ENCODE results near the gene TAF6. TPM values are rescaled to one million over a fixed set of nuclear protein-coding genes. Genes with fewer than 3 reads are reported as not detected.
A peak's percentile ranks its signal among the peaks of the same experiment; 100 is the strongest.

Gene TAF6
- total and polyA plus RNA-seq, 2 experiments from 2014 or later: 40.5 to 53.0 TPM

- H2AFZ ChIP-seq: no peak overlapping the region
- H3K79me2 ChIP-seq (ENCODE audit: insufficient read depth): peaks cover 11% of the 10 kb centered on the region
- no peak overlapping the region for H3K9ac ChIP-seq
- WGBS, 2 experiments (ENCODE audit: low coverage in 1 of 2, low lambda C conversion rate in 2 of 2, missing lambda C conversion rate in 2 of 2): 88 to 91% methylated on average over 15 to 25 of the region's 25 CpGs
- in situ Hi-C loops (cut with MboI): no loop called here
- no peak overlapping the region for H3K4me2 ChIP-seq (ENCODE audit: unreplicated experiment)
- no peaks in the 10 kb centered on the region for H4K20me1 ChIP-seq (ENCODE audit: insufficient read depth)
- DNase-seq: no peak
- H3K36me3 ChIP-seq (ENCODE audit: low read depth): 0 out of 2 replicates have a peak, but pooled peaks cover 4% of the 10 kb centered on the region
- H3K4me1 ChIP-seq (ENCODE audit: insufficient read depth): no peaks in the 10 kb centered on the region
- H3K27ac ChIP-seq: no peak overlapping the region
- TF ChIP-seq EZH2 (IDR thresholded peaks at IDR 0.05; ENCODE audit: insufficient read depth, poor library complexity, severe bottlenecking): no peak
- TF ChIP-seq EZH2phosphoT487 (IDR thresholded peaks at IDR 0.05; ENCODE audit: insufficient read depth, low read depth): no peak
- H3K9me2 ChIP-seq (ENCODE audit: insufficient read depth): no peaks in the 10 kb centered on the region
- no peaks in the 10 kb centered on the region for H3K27me3 ChIP-seq (replicated peaks; ENCODE audit: insufficient read depth)
- no peaks in the 10 kb centered on the region for H3K9me3 ChIP-seq (ENCODE audit: low read depth)
- no peak overlapping the region for H3K4me3 ChIP-seq
- H3F3A ChIP-seq (ENCODE audit: insufficient read depth): no peaks in the 10 kb centered on the region; the same call in 1 of the 2 replicates
Observed at GRCh38 chr7:100107125-100107737, 11.9 kb downstream of the TAF6 start.

- in situ Hi-C loops (cut with MboI): no loop called here
- DNase-seq: no peak
- WGBS, 2 experiments (ENCODE audit: low coverage in 1 of 2, low lambda C conversion rate in 2 of 2, missing lambda C conversion rate in 2 of 2): 72 to 76% methylated on average over 17 of the region's 17 CpGs
Observed at GRCh38 chr7:100106633-100107032, 12.5 kb downstream of the TAF6 start.

GRCh38 chr7:100105534-100105933 is 13.6 kb downstream of the TAF6 start:
- 98% methylated on average over 4 of the region's 4 CpGs for WGBS, 2 experiments (ENCODE audit: low coverage in 1 of 2, low lambda C conversion rate in 2 of 2, missing lambda C conversion rate in 2 of 2)
- Histone ChIP-seq H4K20me1 (ENCODE audit: insufficient read depth) (no peaks in the 10 kb centered on the region), H3K36me3 (ENCODE audit: low read depth) (0 out of 2 replicates have a peak, but pooled peaks cover 4% of the 10 kb centered on the region), H3K9me3 (ENCODE audit: low read depth) (no peaks in the 10 kb centered on the region), H3K27ac (no peak overlapping the region), H2AFZ (no peak overlapping the region), H3F3A (ENCODE audit: insufficient read depth) (no peaks in the 10 kb centered on the region; the same call in 1 of the 2 replicates), H3K27me3 (replicated peaks; ENCODE audit: insufficient read depth) (no peaks in the 10 kb centered on the region), H3K79me2 (ENCODE audit: insufficient read depth) (peaks cover 15% of the 10 kb centered on the region), H3K4me2 (ENCODE audit: unreplicated experiment) (no peak overlapping the region), H3K4me3 (no peak overlapping the region), H3K9ac (no peak overlapping the region), H3K4me1 (ENCODE audit: insufficient read depth) (no peaks in the 10 kb centered on the region), H3K9me2 (ENCODE audit: insufficient read depth) (no peaks in the 10 kb centered on the region)
- TF ChIP-seq EZH2phosphoT487 (IDR thresholded peaks at IDR 0.05; ENCODE audit: insufficient read depth, low read depth) (no peak), EZH2 (IDR thresholded peaks at IDR 0.05; ENCODE audit: insufficient read depth, poor library complexity, severe bottlenecking) (no peak)
- no peak for DNase-seq
- in situ Hi-C loops (cut with MboI): no loop called here

More at GRCh38 chr7:100106633-100107032, 12.5 kb downstream of the TAF6 start:
- no peak overlapping the region for H3K4me2 ChIP-seq (ENCODE audit: unreplicated experiment)
- no peaks in the 10 kb centered on the region for H3K4me1 ChIP-seq (ENCODE audit: insufficient read depth)
- TF ChIP-seq EZH2 (IDR thresholded peaks at IDR 0.05; ENCODE audit: insufficient read depth, poor library complexity, severe bottlenecking): no peak
- H4K20me1 ChIP-seq (ENCODE audit: insufficient read depth): no peaks in the 10 kb centered on the region
- peaks cover 12% of the 10 kb centered on the region for H3K79me2 ChIP-seq (ENCODE audit: insufficient read depth)
- 0 out of 2 replicates have a peak, but pooled peaks cover 4% of the 10 kb centered on the region for H3K36me3 ChIP-seq (ENCODE audit: low read depth)
- no peak overlapping the region for H2AFZ ChIP-seq
- H3K4me3 ChIP-seq: no peak overlapping the region
- H3K27ac ChIP-seq: no peak overlapping the region
- H3K9me3 ChIP-seq (ENCODE audit: low read depth): no peaks in the 10 kb centered on the region
- H3F3A ChIP-seq (ENCODE audit: insufficient read depth): no peaks in the 10 kb centered on the region; the same call in 1 of the 2 replicates
- H3K9ac ChIP-seq: no peak overlapping the region
- no peaks in the 10 kb centered on the region for H3K9me2 ChIP-seq (ENCODE audit: insufficient read depth)
- no peaks in the 10 kb centered on the region for H3K27me3 ChIP-seq (replicated peaks; ENCODE audit: insufficient read depth)

- peak overlapping the region; percentile 86; the same call in 1 of the 2 replicates for H3K9ac ChIP-seq
- H3K9me2 ChIP-seq (ENCODE audit: insufficient read depth): no peaks in the 10 kb centered on the region
- H2AFZ ChIP-seq: no peak overlapping the region
- 84 to 85% methylated on average over 17 of the region's 17 CpGs for WGBS, 2 experiments (ENCODE audit: low coverage in 1 of 2, low lambda C conversion rate in 2 of 2, missing lambda C conversion rate in 2 of 2)
- H3K9me3 ChIP-seq (ENCODE audit: low read depth): no peaks in the 10 kb centered on the region
- H4K20me1 ChIP-seq (ENCODE audit: insufficient read depth): no peaks in the 10 kb centered on the region
- H3K4me3 ChIP-seq: no peak overlapping the region; the same call in 1 of the 2 replicates
- no peak overlapping the region for H3K4me2 ChIP-seq (ENCODE audit: unreplicated experiment)
- peaks cover 4% of the 10 kb centered on the region; the same call in 1 of the 2 replicates for H3F3A ChIP-seq (ENCODE audit: insufficient read depth)
- peaks cover 36% of the 10 kb centered on the region for H3K79me2 ChIP-seq (ENCODE audit: insufficient read depth)
- no peak overlapping the region for H3K27ac ChIP-seq
- no peaks in the 10 kb centered on the region for H3K27me3 ChIP-seq (replicated peaks; ENCODE audit: insufficient read depth)
- peaks cover 15% of the 10 kb centered on the region; the same call in 1 of the 2 replicates for H3K36me3 ChIP-seq (ENCODE audit: low read depth)
- TF ChIP-seq EZH2 (IDR thresholded peaks at IDR 0.05; ENCODE audit: insufficient read depth, poor library complexity, severe bottlenecking) (no peak), EZH2phosphoT487 (IDR thresholded peaks at IDR 0.05; ENCODE audit: insufficient read depth, low read depth) (no peak)
- DNase-seq: no peak
- H3K4me1 ChIP-seq (ENCODE audit: insufficient read depth): peaks cover 5% of the 10 kb centered on the region; the same call in 1 of the 2 replicates
- in situ Hi-C loops (cut with MboI): no loop called here
Observed at GRCh38 chr7:100102950-100103840, 16.0 kb downstream of the TAF6 start.
